HG03066 (cell line): ENCODE measurements around the gene NPDC1.

ENCODE experiments used
- ATAC-seq: cut with Tn5 transposase; IDR thresholded peaks from one replicate; pipeline ENCODE4 v1.9.1; 2021; ENCODE audit warnings: low read depth; ENCODE audit not compliant: unreplicated experiment

The NPDC1 gene

GRCh38 chr9:137057545-137057944 lies 11.6 kb upstream of the NPDC1 start:
- ATAC-seq, result no peak

- no peak for ATAC-seq
Observed at GRCh38 chr9:137056739-137057415, 10.9 kb upstream of the NPDC1 start.

DNA sequence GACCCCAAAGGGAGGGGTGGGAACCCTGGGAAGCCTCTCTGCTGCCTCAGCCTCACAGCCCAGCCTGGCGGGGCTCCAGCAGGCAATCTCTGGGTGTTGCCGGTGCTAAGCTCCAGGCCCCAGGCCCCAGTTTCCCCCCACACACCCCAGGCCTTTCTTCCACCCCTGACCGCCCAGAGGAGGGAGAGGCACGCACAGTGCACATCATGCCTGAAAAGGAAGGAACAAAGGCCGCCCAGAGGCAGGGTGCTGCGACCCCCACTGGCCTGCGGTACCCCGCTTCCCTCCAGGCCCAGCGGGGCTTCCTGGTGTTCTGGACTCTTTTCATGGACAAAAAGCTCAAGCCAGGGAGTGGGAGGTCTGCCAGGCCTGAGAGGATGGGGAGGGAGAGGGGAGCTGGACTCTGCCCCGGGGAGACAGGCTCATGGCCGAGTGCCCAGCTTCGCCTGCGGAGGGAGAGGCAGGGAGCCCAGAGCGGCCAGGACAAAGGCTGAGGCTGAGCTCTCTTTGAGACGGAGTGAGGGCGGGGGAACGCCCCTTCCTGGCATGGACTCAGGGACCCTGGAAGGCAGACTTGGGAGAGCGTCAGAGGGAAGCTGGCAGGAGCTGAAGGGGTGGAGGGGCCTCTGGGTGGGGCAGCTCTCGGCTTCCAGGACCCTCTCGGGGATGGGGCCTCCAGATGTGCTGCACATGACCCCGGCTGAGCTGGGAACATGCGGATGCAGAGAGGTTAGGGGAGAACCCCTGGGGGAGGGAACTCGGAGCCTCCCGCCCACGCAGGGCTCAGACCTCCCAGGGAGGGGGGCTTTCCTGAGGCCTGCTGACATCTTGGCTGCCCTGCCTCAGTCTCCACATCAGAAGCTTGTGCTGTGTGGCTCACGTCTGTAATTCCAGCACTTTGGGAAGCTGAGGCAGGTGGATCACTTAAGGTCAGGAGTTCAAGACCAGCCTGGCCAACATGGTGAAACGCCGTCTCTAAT lies 9.7 kb upstream of the NPDC1 start:
- ATAC-seq, result no peak

- ATAC-seq, result no peak
Observed at GRCh38 chr9:137054932-137055384, 9.0 kb upstream of the NPDC1 start.

- no peak for ATAC-seq
Observed at GRCh38 chr9:137053944-137054931, 8.3 kb upstream of the NPDC1 start, which contains the start of gene ENTPD2. TSS of gene ENTPD2 (minus strand) at chr9:137054061. CDS start at chr9:137053997, 64 bp downstream.

DNA sequence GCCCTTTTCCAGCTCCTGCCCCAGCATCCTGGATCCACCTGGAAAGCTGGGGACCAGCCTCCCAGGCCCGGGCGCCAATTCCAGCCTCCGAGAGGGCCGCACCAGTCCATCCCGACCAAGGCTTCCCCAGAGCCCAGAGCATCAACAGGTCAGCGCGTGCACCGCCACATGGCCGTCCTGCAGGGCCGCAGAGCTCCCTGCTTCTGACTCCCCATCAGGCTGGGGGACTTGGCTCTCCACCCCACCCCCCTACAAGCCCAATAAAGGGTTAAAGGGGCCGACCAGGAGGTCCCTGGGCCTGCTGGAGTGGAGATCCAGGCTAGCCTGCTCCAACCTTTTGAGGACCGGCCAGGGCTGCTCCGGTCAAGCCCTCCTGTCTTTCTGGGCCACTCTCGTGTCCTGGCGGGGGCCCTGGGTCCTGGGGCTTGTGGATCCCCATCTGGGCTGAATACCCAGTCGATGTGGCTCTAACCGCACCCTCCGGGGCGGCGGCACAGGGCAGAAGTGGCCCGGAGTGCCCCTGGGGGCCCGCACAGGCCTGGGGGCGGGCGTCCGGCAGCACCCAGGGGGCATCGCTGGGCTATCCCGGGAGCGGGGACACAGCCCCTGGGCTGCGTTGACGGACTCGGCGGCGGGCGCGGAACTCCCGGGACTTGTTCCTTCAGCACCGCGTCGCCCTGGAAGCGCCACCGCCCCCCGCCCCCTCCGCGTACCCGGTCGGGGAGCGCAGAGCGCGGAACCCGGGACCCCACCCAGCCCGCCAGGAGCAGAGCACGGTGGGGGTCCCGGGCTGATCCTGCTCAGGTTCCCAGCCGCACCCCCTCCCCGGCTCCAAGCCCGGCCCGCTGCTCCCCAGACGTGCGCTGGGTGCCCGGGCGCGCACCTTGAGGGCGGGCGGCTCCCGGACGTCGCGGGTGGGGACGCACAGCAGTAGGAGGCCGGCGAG lies 7.3 kb upstream of the NPDC1 start:
- no peak for ATAC-seq

DNA sequence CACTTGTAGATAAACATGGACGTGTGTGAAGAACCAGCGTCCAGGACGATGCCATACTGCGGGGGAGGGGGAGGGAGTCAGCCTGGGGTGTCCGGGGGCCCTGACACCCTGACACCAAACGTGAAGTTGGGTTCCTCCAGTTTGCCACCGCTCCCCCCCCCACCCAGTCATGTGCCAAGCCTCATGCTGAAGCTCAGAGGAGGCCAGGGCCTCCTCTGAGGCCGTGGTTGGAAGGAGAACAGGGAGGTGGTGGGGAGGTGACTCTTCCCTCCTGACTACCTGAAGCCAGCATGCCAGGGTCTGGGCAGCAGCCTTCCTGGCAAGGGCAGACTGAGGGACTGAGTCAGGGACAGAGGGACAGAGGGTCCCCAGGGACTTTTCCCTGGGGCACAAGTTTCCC lies 6.3 kb upstream of the NPDC1 start:
- no peak for ATAC-seq

GRCh38 chr9:137051145-137051724 lies 5.3 kb upstream of the NPDC1 start:
- no peak for ATAC-seq

DNA sequence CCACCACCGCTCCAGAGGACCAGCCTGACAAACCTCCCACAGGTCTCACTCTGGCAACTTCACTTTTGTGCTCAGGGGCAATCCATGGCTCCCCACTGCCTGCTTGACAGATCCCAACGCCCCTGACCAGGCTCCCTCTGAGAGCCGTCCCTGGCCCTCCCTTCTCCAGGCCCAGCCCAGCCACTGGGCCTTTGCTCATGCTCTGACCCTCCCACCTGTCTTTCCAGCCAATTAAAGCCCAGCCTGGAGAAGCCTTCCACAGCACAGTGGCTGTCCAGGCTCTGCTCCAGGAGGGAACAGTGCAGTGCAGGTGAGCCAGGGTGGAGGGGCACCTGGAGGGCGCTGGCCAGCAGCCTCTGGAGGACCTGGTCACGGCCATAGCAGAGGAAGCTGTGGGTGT lies 4.6 kb upstream of the NPDC1 start:
- no peak for ATAC-seq

DNA sequence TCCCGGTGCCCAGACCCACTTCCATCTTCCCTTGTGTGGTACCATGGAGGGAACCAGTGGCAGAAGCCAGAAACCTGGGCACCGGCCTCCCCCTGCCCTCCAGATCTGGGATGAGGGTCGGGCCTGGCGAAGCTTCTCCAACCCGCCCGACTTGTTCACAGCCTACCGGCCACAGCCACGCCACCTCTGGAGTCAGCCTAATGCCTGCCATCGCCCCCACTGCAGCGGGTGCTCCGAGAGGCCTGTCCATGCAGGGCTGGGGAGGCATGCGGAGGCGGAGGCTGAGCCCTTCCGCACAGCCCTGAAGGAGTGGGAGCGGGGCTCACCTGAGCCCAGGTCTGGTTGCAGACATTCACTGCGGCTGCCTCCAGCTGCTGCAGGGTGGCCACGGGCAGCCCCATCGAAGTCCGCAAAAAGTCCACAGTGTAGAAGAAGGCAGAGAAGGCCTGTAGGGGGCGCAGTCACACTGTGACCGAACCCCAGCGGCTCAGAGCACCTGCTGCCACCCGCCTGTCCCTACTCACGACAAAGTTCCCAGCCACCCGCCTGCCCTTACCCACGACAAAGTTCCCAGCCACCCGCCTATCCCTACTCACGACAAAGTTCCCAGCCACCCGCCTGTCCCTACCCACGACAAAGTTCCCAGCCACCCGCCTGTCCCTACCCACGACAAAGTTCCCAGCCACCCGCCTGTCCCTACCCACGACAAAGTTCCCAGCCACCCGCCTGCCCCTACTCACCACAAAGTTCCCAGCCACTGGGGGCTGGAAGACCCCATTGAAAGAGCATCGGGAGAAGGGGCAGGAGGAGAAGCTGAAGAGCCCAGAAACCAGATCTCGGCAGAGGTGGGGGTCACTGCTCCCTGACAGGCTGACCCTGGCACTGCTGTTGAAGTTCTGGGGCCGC lies 3.8 kb upstream of the NPDC1 start:
- no peak for ATAC-seq

DNA sequence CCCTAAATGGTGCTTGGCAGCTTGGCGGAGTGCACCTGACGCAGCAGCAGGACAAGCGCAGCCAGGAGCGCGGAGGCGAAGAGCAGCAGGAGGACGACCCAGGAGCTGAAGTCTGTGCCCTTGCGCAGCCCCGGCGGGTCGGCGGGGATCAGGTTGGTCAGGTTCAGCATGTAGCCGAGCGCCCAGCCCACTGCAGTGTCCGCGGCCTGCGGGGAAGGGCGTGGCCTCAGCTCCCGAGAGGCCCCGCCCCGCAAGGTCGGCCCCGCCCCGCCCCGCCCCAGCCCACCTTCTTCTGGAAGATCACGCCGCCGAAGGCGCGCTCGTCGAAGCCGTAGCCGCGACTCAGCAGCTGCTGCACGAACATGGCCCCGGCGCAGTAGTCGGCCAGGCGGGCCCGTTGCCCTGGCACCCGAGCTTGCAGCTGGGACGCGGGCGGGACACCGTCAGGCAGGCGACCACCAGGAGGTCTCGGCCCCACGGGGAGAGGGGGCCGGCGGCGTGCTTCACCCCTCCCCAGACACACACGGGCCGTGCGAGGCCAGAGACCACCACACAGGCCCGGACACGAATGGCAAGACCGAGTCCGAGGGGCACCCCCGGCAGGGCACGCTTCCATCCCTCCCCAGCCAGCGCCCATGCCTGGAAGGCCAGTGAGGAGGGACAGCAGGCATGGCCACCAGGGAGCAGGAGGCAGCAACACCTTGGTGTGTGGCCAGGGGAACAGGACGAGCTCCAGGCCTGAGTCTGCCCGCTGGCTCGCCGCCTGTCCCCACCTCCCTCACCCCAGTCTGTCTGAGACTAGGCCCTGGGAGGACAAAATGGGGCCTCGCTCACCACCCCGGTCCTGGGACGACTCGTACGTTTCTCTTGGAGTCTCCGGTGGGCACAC lies 2.9 kb upstream of the NPDC1 start:
- no peak for ATAC-seq

DNA sequence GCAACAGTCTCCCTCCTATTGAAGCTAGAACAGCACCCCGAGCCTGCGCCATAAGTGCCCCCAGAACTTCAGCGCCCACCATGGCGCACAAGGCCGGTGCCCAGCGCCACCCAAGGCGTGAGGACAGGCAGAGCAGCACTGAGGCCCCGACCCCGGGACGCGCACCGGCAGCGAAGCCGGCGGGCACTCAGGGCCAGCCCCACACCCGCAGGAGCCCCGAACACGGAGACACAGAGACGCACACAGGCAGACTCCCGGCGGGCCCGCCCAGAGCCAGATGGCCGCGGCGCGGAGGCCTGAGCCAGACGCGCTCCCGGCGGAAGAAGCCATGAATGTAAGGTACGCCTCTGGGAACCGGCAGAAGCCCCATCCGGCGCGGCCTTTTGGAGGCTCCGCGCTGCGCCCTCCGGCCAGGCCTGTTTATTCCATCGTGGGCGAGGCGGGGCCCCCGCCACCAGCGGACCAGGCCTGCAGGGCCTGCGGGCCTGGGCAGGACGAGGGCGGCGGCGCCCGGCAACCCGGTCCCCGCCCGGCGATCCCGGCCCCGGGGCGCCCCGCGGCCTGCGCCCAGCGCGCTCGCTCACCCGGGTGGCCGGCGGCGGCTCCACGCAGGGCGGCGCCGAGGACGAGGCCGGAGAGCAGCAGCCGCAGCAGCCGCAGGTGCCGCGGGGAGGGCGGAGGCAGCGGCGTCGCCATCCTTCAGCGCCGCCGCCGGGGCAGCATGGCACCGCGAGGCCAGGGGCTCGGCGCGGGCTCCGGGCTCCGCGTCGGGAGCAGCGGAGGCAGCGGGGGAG lies 486 bp downstream of the NPDC1 start:
- ATAC-seq, result no peak

- ATAC-seq, result no peak
Observed at GRCh38 chr9:137044502-137045177, 1.3 kb downstream of the NPDC1 start.

GRCh38 chr9:137044037-137044436 lies 1.9 kb downstream of the NPDC1 start:
- no peak for ATAC-seq
